RKO (cell line): ENCODE measurements around the gene RIMS4.
"Not testable (repeated sequence)": the region's sequence is repeated elsewhere in the genome, so short reads cannot be mapped to it uniquely, and the experiment has no call there.

Experiments
- DNase-seq: peaks from one replicate; pipeline ENCODE4 v3.0.0-alpha.2; 2016; ENCODE audit warnings: low spot score

The RIMS4 gene

GRCh38 chr20:44795836-44796235 lies 14.5 kb downstream of the RIMS4 start:
- DNase-seq, result no peak

GRCh38 chr20:44792796-44793195 lies 17.6 kb downstream of the RIMS4 start:
- DNase-seq, result no peak

- DNase-seq, result no peak
Measured at GRCh38 chr20:44790638-44791393, 19.5 kb downstream of the RIMS4 start.

GRCh38 chr20:44788706-44789456 lies 21.5 kb downstream of the RIMS4 start:
- DNase-seq, result no peak

GRCh38 chr20:44787299-44787698 lies 23.0 kb downstream of the RIMS4 start:
- DNase-seq, result no peak

GRCh38 chr20:44785768-44786167 lies 24.6 kb downstream of the RIMS4 start:
- peak; percentile 43 for DNase-seq

- DNase-seq, result no peak
Measured at GRCh38 chr20:44784688-44785087, 25.7 kb downstream of the RIMS4 start.

GRCh38 chr20:44781791-44782190 lies 28.6 kb downstream of the RIMS4 start:
- no peak for DNase-seq

GRCh38 chr20:44781118-44781517 lies 29.2 kb downstream of the RIMS4 start:
- no peak for DNase-seq

GRCh38 chr20:44780226-44780625 lies 30.1 kb downstream of the RIMS4 start:
- peak; percentile 75 for DNase-seq

- peak; percentile 63 for DNase-seq
Measured at GRCh38 chr20:44776980-44777379, 33.4 kb downstream of the RIMS4 start.

GRCh38 chr20:44773070-44773829 lies 37.1 kb downstream of the RIMS4 start:
- no peak for DNase-seq

GRCh38 chr20:44772636-44773035 lies 37.7 kb downstream of the RIMS4 start:
- DNase-seq, result no peak

- DNase-seq, result no peak
Measured at GRCh38 chr20:44771172-44771535, 39.2 kb downstream of the RIMS4 start.

- DNase-seq, result no peak
Measured at GRCh38 chr20:44770484-44771171, 39.7 kb downstream of the RIMS4 start.

GRCh38 chr20:44769481-44769863 lies 40.9 kb downstream of the RIMS4 start:
- DNase-seq, result no peak

- no peak for DNase-seq
Measured at GRCh38 chr20:44768854-44769480, 41.4 kb downstream of the RIMS4 start.

- no peak for DNase-seq
Measured at GRCh38 chr20:44768256-44768655, 42.1 kb downstream of the RIMS4 start.

- no peak for DNase-seq
Measured at GRCh38 chr20:44765701-44766347, 44.5 kb downstream of the RIMS4 start.

- DNase-seq, result no peak
Measured at GRCh38 chr20:44765091-44765490, 45.3 kb downstream of the RIMS4 start.

- not testable (repeated sequence) for DNase-seq
Measured at GRCh38 chr20:44763798-44764197, 46.5 kb downstream of the RIMS4 start.
